Liver (tissue), 9 donors: ENCODE results near the gene WDR31. TPM values are rescaled to one million over a fixed set of nuclear protein-coding genes. Genes with fewer than 3 reads are reported as not detected.

Source experiments
- DNase-seq: peaks from one replicate; pipeline ENCODE4 v3.0.0-alpha.2; 2017; ENCODE audit warnings: low spot score
- H3K27ac ChIP-seq, 2 donors: one replicate each; pipeline ENCODE4 v1.7.0; 2013; ENCODE audit warnings: inconsistent platforms in 2 of 2, low read length in 2 of 2, control low read depth in 1 of 2, low read depth in 1 of 2, mild to moderate bottlenecking in 1 of 2
- H3K27me3 ChIP-seq, 4 donors: one replicate each; pipeline versions ENCODE4 v1.6.1 to v1.7.0; 2013; ENCODE audit warnings: low read length in 3 of 4, inconsistent platforms in 1 of 4, mild to moderate bottlenecking in 1 of 4, moderate library complexity in 1 of 4; ENCODE audit not compliant: control insufficient read depth in 4 of 4, insufficient read depth in 4 of 4
- H3K36me3 ChIP-seq, 4 donors: one replicate each; pipeline versions ENCODE4 v1.6.1 to v1.7.0; 2013; ENCODE audit warnings: low read length in 3 of 4, mild to moderate bottlenecking in 3 of 4, low read depth in 1 of 4, moderate library complexity in 1 of 4; ENCODE audit not compliant: control insufficient read depth in 4 of 4, insufficient read depth in 3 of 4
- H3K4me1 ChIP-seq, 4 donors: one replicate each; pipeline versions ENCODE4 v1.6.1 to v1.7.0; 2013; ENCODE audit warnings: low read length in 3 of 4, mild to moderate bottlenecking in 3 of 4, moderate library complexity in 1 of 4; ENCODE audit not compliant: control insufficient read depth in 4 of 4, insufficient read depth in 4 of 4
- H3K4me3 ChIP-seq, 3 donors: one replicate each; pipeline versions ENCODE4 v1.6.1 to v1.7.0; 2013; ENCODE audit warnings: low read length in 3 of 3, control low read depth in 1 of 3, low read depth in 1 of 3, mild to moderate bottlenecking in 1 of 3
- H3K9ac ChIP-seq, 2 donors: one replicate each; pipeline ENCODE4 v1.7.0; 2013; ENCODE audit warnings: low read length in 2 of 2, mild to moderate bottlenecking in 2 of 2, moderate library complexity in 2 of 2, control low read depth in 1 of 2, low read depth in 1 of 2
- H3K9me3 ChIP-seq, 4 donors: one replicate each; pipeline versions ENCODE4 v1.6.1 to v1.7.0; 2013; ENCODE audit warnings: low read length in 3 of 4; ENCODE audit not compliant: control insufficient read depth in 4 of 4
- ATF3 ChIP-seq: IDR thresholded peaks from 2 replicates; pipeline ENCODE4 v1.6.1; 2016; ENCODE audit warnings: antibody characterized with exemption
- EGR1 ChIP-seq, 2 donors: IDR thresholded peaks; 2 replicates each; pipeline ENCODE4 v1.6.1; 2016 to 2018; ENCODE audit warnings: antibody characterized with exemption in 2 of 2, low read depth in 2 of 2
- FOXA1 ChIP-seq: IDR thresholded peaks from 2 replicates; pipeline ENCODE4 v1.6.1; 2016; ENCODE audit warnings: antibody characterized with exemption
- FOXA2 ChIP-seq: IDR thresholded peaks from 2 replicates; pipeline ENCODE4 v1.6.1; 2016; ENCODE audit warnings: antibody characterized with exemption
- GABPA ChIP-seq, 2 donors: IDR thresholded peaks in 1 of 2; conservative IDR thresholded peaks in 1 of 2; 2 replicates each; pipeline ENCODE4 v1.6.1; 2016; ENCODE audit warnings: antibody characterized with exemption in 2 of 2, mild to moderate bottlenecking in 1 of 2, moderate library complexity in 1 of 2
- HNF4A ChIP-seq, 2 donors: conservative IDR thresholded peaks; 2 replicates each; pipeline ENCODE4 v1.6.1; 2016; ENCODE audit warnings: antibody characterized with exemption in 2 of 2, mild to moderate bottlenecking in 2 of 2
- HNF4G ChIP-seq: IDR thresholded peaks from 2 replicates; pipeline ENCODE4 v1.6.1; 2016; ENCODE audit warnings: antibody characterized with exemption
- JUND ChIP-seq, 2 donors: IDR thresholded peaks; 2 replicates each; pipeline ENCODE4 v1.6.1; 2016; ENCODE audit warnings: antibody characterized with exemption in 2 of 2
- MAX ChIP-seq: IDR thresholded peaks from 2 replicates; pipeline ENCODE4 v1.6.1; 2016; ENCODE audit warnings: antibody characterized with exemption
- NR2F2 ChIP-seq: IDR thresholded peaks from 2 replicates; pipeline ENCODE4 v1.6.1; 2016; ENCODE audit warnings: antibody characterized with exemption
- RAD21 ChIP-seq, 2 donors: IDR thresholded peaks; 2 replicates each; pipeline ENCODE4 v1.6.1; 2016; ENCODE audit warnings: antibody characterized with exemption in 2 of 2, mild to moderate bottlenecking in 2 of 2
- RXRA ChIP-seq, 2 donors: IDR thresholded peaks; 2 replicates each; pipeline ENCODE4 v1.6.1; 2017 to 2018; ENCODE audit warnings: antibody characterized with exemption in 2 of 2, mild to moderate bottlenecking in 1 of 2
- TAF1 ChIP-seq: conservative IDR thresholded peaks from 2 replicates; pipeline ENCODE4 v1.6.1; 2016; ENCODE audit warnings: antibody characterized with exemption, mild to moderate bottlenecking
- YY1 ChIP-seq: IDR thresholded peaks from 2 replicates; pipeline ENCODE4 v1.6.1; 2016; ENCODE audit warnings: antibody characterized with exemption, mild to moderate bottlenecking
- ZBTB33 ChIP-seq: IDR thresholded peaks from 2 replicates; pipeline ENCODE4 v1.6.1; 2016; ENCODE audit warnings: antibody characterized with exemption
- WGBS: extraction: QIAGEN DNeasy Blood & Tissue Kit; methylation state at CpG from one replicate; pipeline ENCODE4 v1.1.7; 2013; 5-methylcytosine and 5-hydroxymethylcytosine counted together
- polyA plus RNA-seq, 2 donors: library from polyadenylated mRNA; stranded (reverse) in 1 of 2; unstranded in 1 of 2; fragments of 200-250 nt in 1 of 2; fragments of >200 nt in 1 of 2; fragmentation: Nextera tagmentation in 1 of 2; extraction: Ambion mirVana in 1 of 2; gene quantifications; one replicate each; pipeline versions ENCODE4 v1.2.1 to v1.2.3, GENCODE V29; 2013 to 2015
- total RNA-seq, 2 donors: library from RNA; depleted of rRNA; stranded (reverse); fragments of >200 nt; gene quantifications; one replicate each; pipeline ENCODE4 v1.2.3, GENCODE V29; 2014
- TF ChIP-seq, protein P1 (sequence below): fragments of 150-350 bp; IDR thresholded peaks from 2 replicates; pipeline ENCODE4 v1.5.1; 2017; ENCODE audit warnings: improper control_type of control experiment, low read depth, low read length; ENCODE audit not compliant: missing input control
- donor health status: healthy.
- donor health status: healthy.
- donor health status: healthy.
- donor health status: healthy.
- donor health status: healthy.

Gene WDR31
- total and polyA plus RNA-seq, 4 donors, result 1.1 to 3.2 (median 1.2) TPM

- H3K27me3 ChIP-seq, result no peaks in the 10 kb centered on the region
- no peak overlapping the region for H3K9ac ChIP-seq
- H3K4me1 ChIP-seq, result no peaks in the 10 kb centered on the region
- H3K27ac ChIP-seq, result no peak overlapping the region
- no peak for DNase-seq
- no peak for TF ChIP-seq NR2F2
- no peak for TF ChIP-seq HNF4G
- TF ChIP-seq RAD21 (IDR thresholded peaks at IDR 0.05), result peak in 1 of 2 donors; percentile 47
- no peak for TF ChIP-seq YY1
- no peak for TF ChIP-seq MAX
- TF ChIP-seq RXRA (IDR thresholded peaks at IDR 0.05), result no peak
- TF ChIP-seq FOXA2, result no peak
- TF ChIP-seq, protein P1, sequence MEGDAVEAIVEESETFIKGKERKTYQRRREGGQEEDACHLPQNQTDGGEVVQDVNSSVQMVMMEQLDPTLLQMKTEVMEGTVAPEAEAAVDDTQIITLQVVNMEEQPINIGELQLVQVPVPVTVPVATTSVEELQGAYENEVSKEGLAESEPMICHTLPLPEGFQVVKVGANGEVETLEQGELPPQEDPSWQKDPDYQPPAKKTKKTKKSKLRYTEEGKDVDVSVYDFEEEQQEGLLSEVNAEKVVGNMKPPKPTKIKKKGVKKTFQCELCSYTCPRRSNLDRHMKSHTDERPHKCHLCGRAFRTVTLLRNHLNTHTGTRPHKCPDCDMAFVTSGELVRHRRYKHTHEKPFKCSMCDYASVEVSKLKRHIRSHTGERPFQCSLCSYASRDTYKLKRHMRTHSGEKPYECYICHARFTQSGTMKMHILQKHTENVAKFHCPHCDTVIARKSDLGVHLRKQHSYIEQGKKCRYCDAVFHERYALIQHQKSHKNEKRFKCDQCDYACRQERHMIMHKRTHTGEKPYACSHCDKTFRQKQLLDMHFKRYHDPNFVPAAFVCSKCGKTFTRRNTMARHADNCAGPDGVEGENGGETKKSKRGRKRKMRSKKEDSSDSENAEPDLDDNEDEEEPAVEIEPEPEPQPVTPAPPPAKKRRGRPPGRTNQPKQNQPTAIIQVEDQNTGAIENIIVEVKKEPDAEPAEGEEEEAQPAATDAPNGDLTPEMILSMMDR, result peak; percentile 6
- WGBS, result 66% methylated on average over 2 of the region's 2 CpGs
- H3K36me3 ChIP-seq, result peaks cover 0 to 7% (median 2%) of the 10 kb centered on the region in 4 donors
- H3K4me3 ChIP-seq, result no peak overlapping the region
- no peaks in the 10 kb centered on the region for H3K9me3 ChIP-seq
These were observed 22.3 kb downstream of the WDR31 start for GRCh38 chr9:113317777-113318176.

DNA sequence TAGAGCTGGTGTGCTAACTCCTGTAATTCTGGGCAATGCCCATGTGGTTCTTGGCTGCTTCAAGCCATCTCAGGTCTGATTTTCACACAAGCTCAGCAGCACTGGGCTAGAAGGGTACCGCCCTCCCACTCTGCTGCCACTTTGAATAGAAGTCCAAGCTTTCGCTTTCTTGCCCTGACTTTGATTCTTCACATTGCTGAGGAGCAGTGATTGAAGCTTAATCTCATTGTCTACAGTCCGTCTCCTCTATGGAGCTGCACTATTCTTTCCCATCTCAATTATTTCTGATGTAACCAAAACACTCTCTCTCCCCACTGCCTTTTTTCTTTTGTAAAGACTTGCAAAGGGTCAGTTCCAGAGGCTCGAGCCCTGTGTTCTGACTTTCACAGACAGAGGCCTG lies 24.0 kb downstream of the WDR31 start:
- WGBS, result 94% methylated on average over 4 of the region's 4 CpGs
- Histone ChIP-seq H3K4me3 (no peak overlapping the region), H3K36me3 (peaks cover 0 to 7% (median 2%) of the 10 kb centered on the region in 4 donors), H3K4me1 (no peaks in the 10 kb centered on the region), H3K27ac (no peak overlapping the region), H3K9me3 (no peaks in the 10 kb centered on the region), H3K27me3 (no peaks in the 10 kb centered on the region), H3K9ac (no peak overlapping the region)
- no peak for DNase-seq
- no peak for TF ChIP-seq ATF3
- TF ChIP-seq GABPA (IDR thresholded peaks at IDR 0.05 in 1 of 2, conservative IDR thresholded peaks at IDR 0.05 in 1 of 2), result no peak
- no peak for TF ChIP-seq JUND (IDR thresholded peaks at IDR 0.05)
- TF ChIP-seq NR2F2, result no peak
- no peak for TF ChIP-seq HNF4A (conservative IDR thresholded peaks at IDR 0.05)
- no peak for TF ChIP-seq EGR1 (IDR thresholded peaks at IDR 0.05; ENCODE audit: low read depth in 2 of 2)
- no peak for TF ChIP-seq MAX
- TF ChIP-seq TAF1, result no peak
- TF ChIP-seq ZBTB33, result no peak
- no peak for TF ChIP-seq FOXA2
- TF ChIP-seq, protein P1, result no peak
- no peak for TF ChIP-seq RAD21 (IDR thresholded peaks at IDR 0.05)
- TF ChIP-seq RXRA (IDR thresholded peaks at IDR 0.05), result no peak
- no peak for TF ChIP-seq YY1
- TF ChIP-seq FOXA1, result no peak
- no peak for TF ChIP-seq HNF4G
